ENCODE measurements around the gene SSNA1. TPM values are rescaled to one million over a fixed set of nuclear protein-coding genes. Genes with fewer than 3 reads are reported as not detected.

The SSNA1 gene
- total and polyA plus RNA-seq, 7 donors = 39.6 to 122 (median 93.2) TPM

- no peaks in the 10 kb centered on the region for H3K9me3 ChIP-seq
- no peak overlapping the region for H3K4me3 ChIP-seq
- H3K36me3 ChIP-seq = no peaks in the 10 kb centered on the region
- H3K27ac ChIP-seq = no peak overlapping the region
- H3K4me1 ChIP-seq = peaks cover 0 to 22% (median 17%) of the 10 kb centered on the region in 4 donors
- TF ChIP-seq EP300 (IDR thresholded peaks at IDR 0.05) (no peak), POLR2AphosphoS5 (IDR thresholded peaks at IDR 0.05) (no peak), POLR2A (IDR thresholded peaks at IDR 0.05) (no peak), CTCF (IDR thresholded peaks at IDR 0.05) (no peak)
- intact Hi-C loops (cut with DNase I) = no loop called here
- DNase-seq = no peak
- WGBS, 2 donors = 52 to 77% methylated on average over 10 of the region's 10 CpGs
- H3K27me3 ChIP-seq = peaks cover 35 to 71% (median 71%) of the 10 kb centered on the region in 3 donors
Measured at GRCh38 chr9:137232101-137232500, 43.6 kb downstream of the SSNA1 start.

- Histone ChIP-seq H3K4me1 (peaks cover 0 to 21% (median 18%) of the 10 kb centered on the region in 4 donors), H3K27ac (no peak overlapping the region), H3K27me3 (peaks cover 35 to 71% (median 71%) of the 10 kb centered on the region in 3 donors), H3K36me3 (no peaks in the 10 kb centered on the region), H3K4me3 (no peak overlapping the region), H3K9me3 (no peaks in the 10 kb centered on the region)
- no peak for DNase-seq
- TF ChIP-seq CTCF (IDR thresholded peaks at IDR 0.05) (no peak), POLR2AphosphoS5 (IDR thresholded peaks at IDR 0.05) (no peak), EP300 (IDR thresholded peaks at IDR 0.05) (no peak), POLR2A (IDR thresholded peaks at IDR 0.05) (no peak)
- WGBS, 2 donors = 18 to 79% methylated on average over 24 of the region's 24 CpGs
- intact Hi-C loops (cut with DNase I) = no loop called here
Measured at GRCh38 chr9:137232510-137232909, 44.0 kb downstream of the SSNA1 start.

- Histone ChIP-seq H3K4me1 (peaks cover 0 to 26% (median 21%) of the 10 kb centered on the region in 4 donors), H3K27ac (no peak overlapping the region), H3K9me3 (no peaks in the 10 kb centered on the region), H3K36me3 (no peaks in the 10 kb centered on the region), H3K27me3 (peaks cover 34 to 67% (median 66%) of the 10 kb centered on the region in 3 donors), H3K4me3 (no peak overlapping the region)
- 28 to 79% methylated on average over 40 of the region's 40 CpGs for WGBS, 2 donors
- DNase-seq = no peak
- intact Hi-C loops (cut with DNase I) = no loop called here
- TF ChIP-seq POLR2AphosphoS5 (IDR thresholded peaks at IDR 0.05) = no peak
- no peak for TF ChIP-seq POLR2A (IDR thresholded peaks at IDR 0.05)
- TF ChIP-seq EP300 (IDR thresholded peaks at IDR 0.05) = no peak
- no peak for TF ChIP-seq CTCF (IDR thresholded peaks at IDR 0.05)
Measured at GRCh38 chr9:137233143-137233980, 44.9 kb downstream of the SSNA1 start.

GRCh38 chr9:137234055-137234697, 45.7 kb downstream of the SSNA1 start:
- no peak for TF ChIP-seq EP300 (IDR thresholded peaks at IDR 0.05)
- no peak for TF ChIP-seq POLR2AphosphoS5 (IDR thresholded peaks at IDR 0.05)
- TF ChIP-seq POLR2A (IDR thresholded peaks at IDR 0.05) = no peak
- no peak for TF ChIP-seq CTCF (IDR thresholded peaks at IDR 0.05)
- Histone ChIP-seq H3K27me3 (peaks cover 29 to 59% (median 58%) of the 10 kb centered on the region in 3 donors), H3K9me3 (no peaks in the 10 kb centered on the region), H3K36me3 (no peaks in the 10 kb centered on the region), H3K4me1 (peaks cover 0 to 34% (median 28%) of the 10 kb centered on the region in 4 donors), H3K4me3 (no peak overlapping the region), H3K27ac (no peak overlapping the region)
- WGBS, 2 donors = 13 to 61% methylated on average over 40 of the region's 40 CpGs
- no peak for DNase-seq
- intact Hi-C loops (cut with DNase I) = no loop called here
